Stimulated activated CD4-positive, alpha-beta T cell treated with anti-CD3 and anti-CD28 coated beads, TNF-alpha, amount 100 ng/mL, for 1 hour (primary cell): ENCODE results near the gene RASGRP3.

Source experiments
- DNase-seq, 3 donors: peaks; one replicate each; pipeline ENCODE4 v3.0.0-alpha.2; 2020; ENCODE audit warnings: low read depth in 3 of 3, low spot score in 1 of 3

The RASGRP3 gene

GRCh38 chr2:33491441-33492084 is 15.1 kb downstream of the RASGRP3 start:
- DNase-seq: no peak

GRCh38 chr2:33492399-33493134 is 16.1 kb downstream of the RASGRP3 start:
- DNase-seq: no peak

GRCh38 chr2:33494155-33494779 is 17.8 kb downstream of the RASGRP3 start:
- DNase-seq: no peak

GRCh38 chr2:33494877-33495641 is 18.6 kb downstream of the RASGRP3 start:
- no peak for DNase-seq

GRCh38 chr2:33495683-33496082 is 19.2 kb downstream of the RASGRP3 start:
- DNase-seq: no peak

GRCh38 chr2:33496150-33496549 is 19.7 kb downstream of the RASGRP3 start:
- DNase-seq: no peak

GRCh38 chr2:33496726-33497125 is 20.3 kb downstream of the RASGRP3 start:
- no peak for DNase-seq

- DNase-seq: no peak
Measured at GRCh38 chr2:33497221-33497650, 20.8 kb downstream of the RASGRP3 start.

- DNase-seq: no peak
Measured at GRCh38 chr2:33498291-33498956, 22.0 kb downstream of the RASGRP3 start.

GRCh38 chr2:33500177-33500576 is 23.7 kb downstream of the RASGRP3 start:
- DNase-seq: no peak

GRCh38 chr2:33502025-33502424 is 25.6 kb downstream of the RASGRP3 start:
- DNase-seq: no peak

- no peak for DNase-seq
Measured at GRCh38 chr2:33503002-33503401, 26.6 kb downstream of the RASGRP3 start.

- DNase-seq: no peak
Measured at GRCh38 chr2:33505966-33506365, 29.5 kb downstream of the RASGRP3 start.

- no peak for DNase-seq
Measured at GRCh38 chr2:33509908-33510585, 33.6 kb downstream of the RASGRP3 start.

GRCh38 chr2:33510586-33510968 is 34.1 kb downstream of the RASGRP3 start:
- no peak for DNase-seq

GRCh38 chr2:33511141-33511540 is 34.7 kb downstream of the RASGRP3 start:
- no peak for DNase-seq

- no peak for DNase-seq
Measured at GRCh38 chr2:33512112-33512511, 35.7 kb downstream of the RASGRP3 start.

- no peak for DNase-seq
Measured at GRCh38 chr2:33513480-33513879, 37.0 kb downstream of the RASGRP3 start.

GRCh38 chr2:33516456-33516995 is 40.1 kb downstream of the RASGRP3 start:
- no peak for DNase-seq

GRCh38 chr2:33518200-33518599 is 41.8 kb downstream of the RASGRP3 start:
- DNase-seq: no peak
